ENCODE measurements around the gene PDLIM3. TPM values are rescaled to one million over a fixed set of nuclear protein-coding genes. Genes with fewer than 3 reads are reported as not detected.
A peak's percentile ranks its signal among the peaks of the same experiment; 100 is the strongest.
"Not testable (repeated sequence)": the region's sequence is repeated elsewhere in the genome, so short reads cannot be mapped to it uniquely, and the experiment has no call there.

Gene PDLIM3
- total and polyA plus RNA-seq, 3 donors from 2014 or later = 29.8 to 66.4 (median 41.6) TPM

DNA sequence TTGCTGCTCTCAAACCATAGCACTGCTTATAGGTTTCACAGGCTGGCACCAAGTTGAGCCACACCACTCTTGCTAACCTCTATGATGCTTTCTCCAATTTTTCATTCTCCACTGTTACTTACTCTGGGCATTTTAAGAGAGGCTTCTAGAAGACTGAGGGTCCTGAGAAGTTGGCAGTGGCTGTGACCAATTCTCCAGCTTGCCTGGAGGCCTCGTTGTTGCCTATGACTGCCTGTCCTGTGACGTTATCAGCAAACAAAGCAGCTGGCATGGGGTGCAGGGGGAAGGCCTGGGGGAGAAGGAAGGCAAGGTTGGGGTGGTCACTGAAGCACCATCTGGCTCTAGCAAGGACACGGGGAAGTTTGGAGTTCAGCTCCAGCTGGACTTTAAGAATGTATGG lies 30.4 kb upstream of the PDLIM3 start:
- Histone ChIP-seq H3K4me1 (peaks cover 20% of the 10 kb centered on the region), H3K36me3 (ENCODE audit: low read depth, missing control alignments) (no peaks in the 10 kb centered on the region), H3K27me3 (no peaks in the 10 kb centered on the region), H3K9me3 (no peaks in the 10 kb centered on the region), H3K4me3 (no peak overlapping the region), H3K27ac (peak overlapping the region in 1 of 2 donors; percentile 88)
- intact Hi-C loops (cut with DNase I; ENCODE audit: low total_unique reads) = no loop called here
- DNase-seq = no peak
- TF ChIP-seq CTCF (IDR thresholded peaks at IDR 0.05) = no peak
- TF ChIP-seq POLR2A (IDR thresholded peaks at IDR 0.05) = no peak
- WGBS, 2 donors = 68 to 88% methylated on average over 3 of the region's 3 CpGs

DNA sequence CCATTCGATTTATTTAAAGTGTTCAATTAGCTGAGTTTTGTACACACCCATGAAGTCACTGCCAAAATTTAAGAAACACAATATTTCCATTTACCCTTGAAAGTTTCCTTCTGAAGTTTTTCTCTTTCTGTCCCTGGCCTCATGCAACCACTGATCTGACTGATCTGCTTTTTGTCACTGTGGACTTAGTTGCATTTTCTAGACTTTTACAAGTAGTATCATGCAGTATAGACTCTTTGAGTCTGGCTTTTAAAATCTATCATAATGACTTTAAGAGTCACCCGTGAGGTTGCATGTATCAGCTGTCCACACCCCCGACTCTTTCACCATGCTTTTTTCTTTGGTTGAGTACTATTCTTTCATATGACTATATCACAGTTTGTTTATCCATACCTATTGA lies 29.0 kb upstream of the PDLIM3 start:
- TF ChIP-seq POLR2A (IDR thresholded peaks at IDR 0.05) = no peak
- no peak for TF ChIP-seq CTCF (IDR thresholded peaks at IDR 0.05)
- Histone ChIP-seq H3K27me3 (no peaks in the 10 kb centered on the region), H3K4me3 (no peak overlapping the region), H3K36me3 (ENCODE audit: low read depth, missing control alignments) (no peaks in the 10 kb centered on the region), H3K4me1 (peaks cover 20% of the 10 kb centered on the region), H3K9me3 (no peaks in the 10 kb centered on the region), H3K27ac (no peak overlapping the region)
- WGBS, 2 donors = 78 to 79% methylated on average over 3 of the region's 3 CpGs
- DNase-seq = no peak
- intact Hi-C loops (cut with DNase I; ENCODE audit: low total_unique reads) = no loop called here

DNA sequence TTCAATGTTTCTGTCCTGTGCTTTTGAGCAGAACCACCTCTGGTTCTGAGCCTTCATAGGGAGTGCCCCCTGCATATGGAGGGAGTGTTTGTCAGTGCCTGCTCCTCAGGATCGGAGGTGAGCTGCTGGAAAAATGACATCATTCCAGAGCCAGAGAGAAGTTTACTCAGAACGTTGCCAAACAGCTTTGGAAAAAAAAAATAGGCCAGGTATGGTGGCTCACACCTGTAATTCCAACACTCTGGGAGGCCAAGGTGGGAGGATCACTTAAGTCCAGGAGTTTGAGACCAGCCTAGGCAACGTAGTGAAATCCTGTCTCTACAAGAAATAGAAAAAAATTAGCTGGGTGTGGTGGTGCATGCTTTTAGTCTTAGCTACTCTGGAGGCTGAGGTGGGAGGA lies 27.2 kb upstream of the PDLIM3 start:
- DNase-seq = no peak
- H3K4me3 ChIP-seq = no peak overlapping the region
- 78 to 83% methylated on average over 3 of the region's 3 CpGs for WGBS, 2 donors
- TF ChIP-seq CTCF (IDR thresholded peaks at IDR 0.05) (no peak), POLR2A (IDR thresholded peaks at IDR 0.05) (no peak)
- peaks cover 14% of the 10 kb centered on the region for H3K4me1 ChIP-seq
- intact Hi-C loops (cut with DNase I; ENCODE audit: low total_unique reads) = no loop called here
- no peaks in the 10 kb centered on the region for H3K36me3 ChIP-seq (ENCODE audit: low read depth, missing control alignments)
- no peak overlapping the region for H3K27ac ChIP-seq
- no peaks in the 10 kb centered on the region for H3K27me3 ChIP-seq
- no peaks in the 10 kb centered on the region for H3K9me3 ChIP-seq

- Histone ChIP-seq H3K27ac (no peak overlapping the region), H3K9me3 (no peaks in the 10 kb centered on the region), H3K36me3 (ENCODE audit: low read depth, missing control alignments) (no peaks in the 10 kb centered on the region), H3K27me3 (no peaks in the 10 kb centered on the region), H3K4me1 (no peaks in the 10 kb centered on the region), H3K4me3 (no peak overlapping the region)
- no peak for TF ChIP-seq POLR2A (IDR thresholded peaks at IDR 0.05)
- no peak for TF ChIP-seq CTCF (IDR thresholded peaks at IDR 0.05)
- 91 to 96% methylated on average over 5 of the region's 5 CpGs for WGBS, 2 donors
- intact Hi-C loops (cut with DNase I; ENCODE audit: low total_unique reads) = no loop called here
- no peak for DNase-seq
Observed at GRCh38 chr4:185560316-185560715, 25.0 kb upstream of the PDLIM3 start.

- intact Hi-C loops (cut with DNase I; ENCODE audit: low total_unique reads) = no loop called here
- Histone ChIP-seq H3K27ac (no peak overlapping the region), H3K27me3 (no peaks in the 10 kb centered on the region), H3K4me3 (no peak overlapping the region), H3K4me1 (no peaks in the 10 kb centered on the region), H3K36me3 (ENCODE audit: low read depth, missing control alignments) (no peaks in the 10 kb centered on the region), H3K9me3 (no peaks in the 10 kb centered on the region)
- TF ChIP-seq POLR2A (IDR thresholded peaks at IDR 0.05) = no peak
- TF ChIP-seq CTCF (IDR thresholded peaks at IDR 0.05) = no peak
- 77 to 81% methylated on average over 4 of the region's 4 CpGs for WGBS, 2 donors
- no peak for DNase-seq
Observed at GRCh38 chr4:185559915-185560281, 24.6 kb upstream of the PDLIM3 start.

GRCh38 chr4:185559251-185559914 lies 24.1 kb upstream of the PDLIM3 start:
- 75 to 86% methylated on average over 8 of the region's 8 CpGs for WGBS, 2 donors
- H3K9me3 ChIP-seq; H3K36me3 ChIP-seq (ENCODE audit: low read depth, missing control alignments); H3K4me1 ChIP-seq; H3K4me3 ChIP-seq; H3K27me3 ChIP-seq; intact Hi-C loops (cut with DNase I; ENCODE audit: low total_unique reads); DNase-seq; H3K27ac ChIP-seq: not testable (repeated sequence)

All from testis (tissue), 3 donors.